ENCODE data around the gene RHCE.
A peak's percentile ranks its signal among the peaks of the same experiment; 100 is the strongest.
"Not testable (repeated sequence)": the region's sequence is repeated elsewhere in the genome, so short reads cannot be mapped to it uniquely, and the experiment has no call there.

RHCE gene

GRCh38 chr1:25420715-25421114 lies at the start of gene RHCE:
Gene RHCE (minus strand): TSS chr1:25420825. CDS start chr1:25420786, 39 bp downstream.
- not testable (repeated sequence) for DNase-seq

GRCh38 chr1:25469177-25469576 lies 48.6 kb upstream of the RHCE start:
- no peak for DNase-seq

- DNase-seq, result no peak
These were observed 47.4 kb upstream of the RHCE start for GRCh38 chr1:25468033-25468432.

GRCh38 chr1:25467616-25468015 lies 47.0 kb upstream of the RHCE start:
- DNase-seq, result no peak

- DNase-seq, result no peak
These were observed 46.6 kb upstream of the RHCE start for GRCh38 chr1:25467193-25467592.

- DNase-seq, result no peak
These were observed 42.1 kb upstream of the RHCE start for GRCh38 chr1:25462732-25463131.

GRCh38 chr1:25461849-25462248 lies 41.2 kb upstream of the RHCE start:
- DNase-seq, result peak; percentile 49

- not testable (repeated sequence) for DNase-seq
These were observed 40.2 kb upstream of the RHCE start for GRCh38 chr1:25460816-25461215.

- no peak for DNase-seq
These were observed 39.4 kb upstream of the RHCE start for GRCh38 chr1:25460020-25460419.

- DNase-seq, result peak; percentile 32
These were observed 38.1 kb upstream of the RHCE start for GRCh38 chr1:25458541-25459298.

- peak; percentile 69 for DNase-seq
These were observed 35.9 kb upstream of the RHCE start for GRCh38 chr1:25456502-25456901.

GRCh38 chr1:25451908-25452307 lies 31.3 kb upstream of the RHCE start:
- DNase-seq, result no peak

- DNase-seq, result no peak
These were observed 30.3 kb upstream of the RHCE start for GRCh38 chr1:25450891-25451290.

- DNase-seq, result no peak
These were observed 26.9 kb upstream of the RHCE start for GRCh38 chr1:25447547-25447946.

- DNase-seq, result no peak
These were observed 25.4 kb upstream of the RHCE start for GRCh38 chr1:25445993-25446538.

- not testable (repeated sequence) for DNase-seq
These were observed 24.0 kb upstream of the RHCE start for GRCh38 chr1:25444604-25445003.

GRCh38 chr1:25443030-25443699 lies 22.5 kb upstream of the RHCE start:
- DNase-seq, result no peak

GRCh38 chr1:25442178-25442577 lies 21.6 kb upstream of the RHCE start:
- DNase-seq, result no peak

- no peak for DNase-seq
These were observed 18.7 kb upstream of the RHCE start for GRCh38 chr1:25439287-25439686.

- no peak for DNase-seq
These were observed 17.0 kb upstream of the RHCE start for GRCh38 chr1:25437672-25438071.

GRCh38 chr1:25435397-25436108 lies 14.9 kb upstream of the RHCE start:
- DNase-seq, result peak; percentile 12

- DNase-seq, result no peak
These were observed 13.0 kb upstream of the RHCE start for GRCh38 chr1:25433389-25434186.
